Measurements from ENCODE around the gene ACTG2.

DNA sequence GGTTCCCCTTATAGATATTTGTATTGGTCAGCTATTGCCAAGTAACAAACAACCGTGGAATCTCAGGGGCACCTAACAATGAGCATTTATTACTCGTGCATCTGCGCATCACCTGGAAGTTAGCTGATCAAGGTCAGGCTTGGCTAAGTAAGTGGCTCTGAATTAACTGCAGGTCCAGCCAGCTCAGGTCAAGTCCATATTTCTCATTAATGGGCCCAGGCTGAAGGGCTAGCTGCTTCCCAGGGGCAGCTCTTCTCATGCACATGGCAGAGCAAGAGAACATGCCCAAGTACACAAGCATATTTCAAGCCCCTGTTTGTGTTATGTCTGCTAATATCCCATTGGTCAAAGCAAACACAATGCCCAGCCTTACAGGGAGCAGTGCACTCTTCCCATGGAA is 26.0 kb downstream of the ACTG2 start:
- TF ChIP-seq POLR2A (IDR thresholded peaks at IDR 0.05) = no peak
- TF ChIP-seq, protein P1, sequence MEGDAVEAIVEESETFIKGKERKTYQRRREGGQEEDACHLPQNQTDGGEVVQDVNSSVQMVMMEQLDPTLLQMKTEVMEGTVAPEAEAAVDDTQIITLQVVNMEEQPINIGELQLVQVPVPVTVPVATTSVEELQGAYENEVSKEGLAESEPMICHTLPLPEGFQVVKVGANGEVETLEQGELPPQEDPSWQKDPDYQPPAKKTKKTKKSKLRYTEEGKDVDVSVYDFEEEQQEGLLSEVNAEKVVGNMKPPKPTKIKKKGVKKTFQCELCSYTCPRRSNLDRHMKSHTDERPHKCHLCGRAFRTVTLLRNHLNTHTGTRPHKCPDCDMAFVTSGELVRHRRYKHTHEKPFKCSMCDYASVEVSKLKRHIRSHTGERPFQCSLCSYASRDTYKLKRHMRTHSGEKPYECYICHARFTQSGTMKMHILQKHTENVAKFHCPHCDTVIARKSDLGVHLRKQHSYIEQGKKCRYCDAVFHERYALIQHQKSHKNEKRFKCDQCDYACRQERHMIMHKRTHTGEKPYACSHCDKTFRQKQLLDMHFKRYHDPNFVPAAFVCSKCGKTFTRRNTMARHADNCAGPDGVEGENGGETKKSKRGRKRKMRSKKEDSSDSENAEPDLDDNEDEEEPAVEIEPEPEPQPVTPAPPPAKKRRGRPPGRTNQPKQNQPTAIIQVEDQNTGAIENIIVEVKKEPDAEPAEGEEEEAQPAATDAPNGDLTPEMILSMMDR (IDR thresholded peaks at IDR 0.05) = no peak

All from uterus (tissue), 2 donors.